ENCODE measurements around the gene NRN1L. TPM values are rescaled to one million over a fixed set of nuclear protein-coding genes. Genes with fewer than 3 reads are reported as not detected.

NRN1L gene
- total RNA-seq, 1 donor from 2014 or later, result 0.56 TPM

GRCh38 chr16:67880584-67880983, 4.1 kb upstream of the NRN1L start:
- no peak for DNase-seq (ENCODE audit: low spot score)
- peak overlapping the region; percentile 18 for H3K27ac Mint-ChIP-seq (ENCODE audit: unreplicated experiment)

GRCh38 chr16:67881621-67882161, 3.0 kb upstream of the NRN1L start:
- Mint-ChIP-seq H3K36me3 (ENCODE audit: low read depth, unreplicated experiment) (peaks cover 55% of the 10 kb centered on the region), H3K27me3 (ENCODE audit: unreplicated experiment) (peaks cover 7% of the 10 kb centered on the region), H3K27ac (ENCODE audit: unreplicated experiment) (peak overlapping the region; percentile 25), H3K4me1 (ENCODE audit: unreplicated experiment) (peaks cover 7% of the 10 kb centered on the region), H3K4me3 (ENCODE audit: unreplicated experiment) (no peak overlapping the region), H3K9me3 (ENCODE audit: unreplicated experiment) (no peaks in the 10 kb centered on the region)
- TF ChIP-seq CTCF (IDR thresholded peaks at IDR 0.05; ENCODE audit: unreplicated experiment), result no peak
- no peak for DNase-seq (ENCODE audit: low spot score)

More at GRCh38 chr16:67880584-67880983, 4.1 kb upstream of the NRN1L start:
- H3K27me3 Mint-ChIP-seq (ENCODE audit: unreplicated experiment), result peaks cover 8% of the 10 kb centered on the region
- H3K4me1 Mint-ChIP-seq (ENCODE audit: unreplicated experiment), result peaks cover 10% of the 10 kb centered on the region
- no peaks in the 10 kb centered on the region for H3K9me3 Mint-ChIP-seq (ENCODE audit: unreplicated experiment)
- H3K36me3 Mint-ChIP-seq (ENCODE audit: low read depth, unreplicated experiment), result peaks cover 59% of the 10 kb centered on the region
- peak overlapping the region; percentile 79 for H3K4me3 Mint-ChIP-seq (ENCODE audit: unreplicated experiment)
- TF ChIP-seq CTCF (IDR thresholded peaks at IDR 0.05; ENCODE audit: unreplicated experiment), result no peak

- no peak for TF ChIP-seq CTCF (IDR thresholded peaks at IDR 0.05; ENCODE audit: unreplicated experiment)
- H3K36me3 Mint-ChIP-seq (ENCODE audit: low read depth, unreplicated experiment), result peaks cover 50% of the 10 kb centered on the region
- H3K4me1 Mint-ChIP-seq (ENCODE audit: unreplicated experiment), result peaks cover 7% of the 10 kb centered on the region
- no peak overlapping the region for H3K27ac Mint-ChIP-seq (ENCODE audit: unreplicated experiment)
- DNase-seq (ENCODE audit: low spot score), result no peak
- no peaks in the 10 kb centered on the region for H3K9me3 Mint-ChIP-seq (ENCODE audit: unreplicated experiment)
- peaks cover 4% of the 10 kb centered on the region for H3K27me3 Mint-ChIP-seq (ENCODE audit: unreplicated experiment)
- H3K4me3 Mint-ChIP-seq (ENCODE audit: unreplicated experiment), result no peak overlapping the region
These were observed 2.1 kb upstream of the NRN1L start for GRCh38 chr16:67882374-67883145.

GRCh38 chr16:67883146-67883871, 1.4 kb upstream of the NRN1L start:
- no peak for TF ChIP-seq CTCF (IDR thresholded peaks at IDR 0.05; ENCODE audit: unreplicated experiment)
- Mint-ChIP-seq H3K4me3 (ENCODE audit: unreplicated experiment) (peak overlapping the region; percentile 83), H3K27ac (ENCODE audit: unreplicated experiment) (no peak overlapping the region), H3K9me3 (ENCODE audit: unreplicated experiment) (no peaks in the 10 kb centered on the region), H3K27me3 (ENCODE audit: unreplicated experiment) (peaks cover 4% of the 10 kb centered on the region), H3K4me1 (ENCODE audit: unreplicated experiment) (peaks cover 7% of the 10 kb centered on the region), H3K36me3 (ENCODE audit: low read depth, unreplicated experiment) (peaks cover 43% of the 10 kb centered on the region)
- no peak for DNase-seq (ENCODE audit: low spot score)

Data from endothelial cell (in vitro differentiated cells).